Measurements from ENCODE around the gene ABCC5.

GRCh38 chr3:183883291-183884096 lies 134.2 kb downstream of the ABCC5 start:
- TF ChIP-seq CTCF (IDR thresholded peaks at IDR 0.05) (no peak), POLR2A (IDR thresholded peaks at IDR 0.05) (no peak)

Data from uterus (tissue), 2 donors.